HFFc6 (cell line): Measurements from ENCODE around the gene CRTC1. TPM values are rescaled to one million over a fixed set of nuclear protein-coding genes. Genes with fewer than 3 reads are reported as not detected.

Source experiments
- DNase-seq: peaks from one replicate; pipeline ENCODE4 v3.0.0-alpha.2; 2018
- H3K27ac Mint-ChIP-seq: 2 replicates; pipeline ENCODE4 v1.8.0; 2020; ENCODE audit warnings: mild to moderate bottlenecking, mixed read lengths
- H3K27me3 Mint-ChIP-seq: 2 replicates; pipeline ENCODE4 v1.8.0; 2021; ENCODE audit warnings: mild to moderate bottlenecking, moderate library complexity, mixed read lengths; ENCODE audit not compliant: insufficient read depth
- H3K36me3 Mint-ChIP-seq: 2 replicates; pipeline ENCODE4 v1.8.0; 2021; ENCODE audit warnings: low read depth, mixed read lengths
- H3K4me1 Mint-ChIP-seq: 2 replicates; pipeline ENCODE4 v1.8.0; 2020; ENCODE audit warnings: low read depth, mixed read lengths
- H3K4me3 Mint-ChIP-seq: 2 replicates; pipeline ENCODE4 v1.8.0; 2020; ENCODE audit warnings: mild to moderate bottlenecking, moderate library complexity, mixed read lengths
- H3K9me3 Mint-ChIP-seq: 2 replicates; pipeline ENCODE4 v1.8.0; 2020; ENCODE audit warnings: mild to moderate bottlenecking, mixed read lengths
- total RNA-seq, 6 experiments: library from RNA; stranded (reverse); fragmentation: NEBNext Ultra II Directional; extraction: Animal tissue kit (Norgen Biotek cat#: 25700); gene quantifications; 2 replicates in 1 of 6; 3 replicates in 5 of 6; pipeline ENCODE4 v1.2.3, GENCODE V29; 2021
- TF ChIP-seq, protein P1 (sequence below): fragments of 200-600 bp; sonication (generic); IDR thresholded peaks from 2 replicates; pipeline ENCODE4 v1.5.0; 2021; ENCODE audit warnings: antibody characterized with exemption, mild to moderate bottlenecking

CRTC1 gene
- total RNA-seq, 6 experiments from 2014 or later = 11.8 to 14.5 (median 13.4) TPM

DNA sequence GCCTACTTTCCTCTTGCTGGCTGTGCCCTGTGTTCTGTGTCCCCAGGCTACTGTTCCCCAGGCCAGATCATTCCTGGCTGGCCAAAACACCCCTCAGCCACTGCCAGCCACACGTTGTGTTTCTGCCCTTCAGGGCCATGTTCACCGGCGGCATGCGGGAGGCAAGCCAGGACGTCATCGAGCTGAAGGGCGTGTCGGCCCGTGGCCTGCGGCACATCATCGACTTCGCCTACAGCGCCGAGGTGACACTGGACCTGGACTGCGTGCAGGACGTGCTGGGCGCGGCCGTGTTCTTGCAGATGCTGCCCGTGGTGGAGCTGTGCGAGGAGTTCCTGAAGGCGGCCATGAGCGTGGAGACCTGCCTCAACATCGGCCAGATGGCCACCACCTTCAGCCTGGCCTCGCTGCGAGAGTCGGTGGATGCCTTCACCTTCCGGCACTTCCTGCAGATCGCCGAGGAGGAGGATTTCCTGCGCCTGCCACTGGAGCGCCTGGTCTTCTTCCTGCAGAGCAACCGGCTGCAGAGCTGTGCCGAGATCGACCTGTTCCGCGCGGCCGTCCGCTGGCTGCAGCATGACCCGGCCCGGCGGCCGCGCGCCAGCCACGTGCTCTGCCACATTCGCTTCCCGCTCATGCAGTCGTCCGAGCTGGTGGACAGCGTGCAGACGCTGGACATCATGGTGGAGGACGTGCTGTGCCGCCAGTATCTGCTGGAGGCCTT, 15.8 kb upstream of the CRTC1 start:
- peaks cover 15% of the 10 kb centered on the region for H3K4me1 Mint-ChIP-seq
- DNase-seq = no peak
- H3K9me3 Mint-ChIP-seq = no peaks in the 10 kb centered on the region
- H3K27ac Mint-ChIP-seq = no peak overlapping the region
- no peak overlapping the region for H3K4me3 Mint-ChIP-seq
- H3K36me3 Mint-ChIP-seq = peaks cover 10% of the 10 kb centered on the region; the same call in 1 of the 2 replicates
- H3K27me3 Mint-ChIP-seq = peaks cover 5% of the 10 kb centered on the region
- TF ChIP-seq, protein P1, sequence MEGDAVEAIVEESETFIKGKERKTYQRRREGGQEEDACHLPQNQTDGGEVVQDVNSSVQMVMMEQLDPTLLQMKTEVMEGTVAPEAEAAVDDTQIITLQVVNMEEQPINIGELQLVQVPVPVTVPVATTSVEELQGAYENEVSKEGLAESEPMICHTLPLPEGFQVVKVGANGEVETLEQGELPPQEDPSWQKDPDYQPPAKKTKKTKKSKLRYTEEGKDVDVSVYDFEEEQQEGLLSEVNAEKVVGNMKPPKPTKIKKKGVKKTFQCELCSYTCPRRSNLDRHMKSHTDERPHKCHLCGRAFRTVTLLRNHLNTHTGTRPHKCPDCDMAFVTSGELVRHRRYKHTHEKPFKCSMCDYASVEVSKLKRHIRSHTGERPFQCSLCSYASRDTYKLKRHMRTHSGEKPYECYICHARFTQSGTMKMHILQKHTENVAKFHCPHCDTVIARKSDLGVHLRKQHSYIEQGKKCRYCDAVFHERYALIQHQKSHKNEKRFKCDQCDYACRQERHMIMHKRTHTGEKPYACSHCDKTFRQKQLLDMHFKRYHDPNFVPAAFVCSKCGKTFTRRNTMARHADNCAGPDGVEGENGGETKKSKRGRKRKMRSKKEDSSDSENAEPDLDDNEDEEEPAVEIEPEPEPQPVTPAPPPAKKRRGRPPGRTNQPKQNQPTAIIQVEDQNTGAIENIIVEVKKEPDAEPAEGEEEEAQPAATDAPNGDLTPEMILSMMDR = no peak

GRCh38 chr19:18668252-18668631, 15.2 kb upstream of the CRTC1 start:
- TF ChIP-seq, protein P1 = no peak
- Mint-ChIP-seq H3K4me3 (no peak overlapping the region), H3K36me3 (peaks cover 10% of the 10 kb centered on the region; the same call in 1 of the 2 replicates), H3K27me3 (peaks cover 5% of the 10 kb centered on the region), H3K9me3 (no peaks in the 10 kb centered on the region), H3K27ac (no peak overlapping the region), H3K4me1 (peaks cover 13% of the 10 kb centered on the region)
- no peak for DNase-seq

DNA sequence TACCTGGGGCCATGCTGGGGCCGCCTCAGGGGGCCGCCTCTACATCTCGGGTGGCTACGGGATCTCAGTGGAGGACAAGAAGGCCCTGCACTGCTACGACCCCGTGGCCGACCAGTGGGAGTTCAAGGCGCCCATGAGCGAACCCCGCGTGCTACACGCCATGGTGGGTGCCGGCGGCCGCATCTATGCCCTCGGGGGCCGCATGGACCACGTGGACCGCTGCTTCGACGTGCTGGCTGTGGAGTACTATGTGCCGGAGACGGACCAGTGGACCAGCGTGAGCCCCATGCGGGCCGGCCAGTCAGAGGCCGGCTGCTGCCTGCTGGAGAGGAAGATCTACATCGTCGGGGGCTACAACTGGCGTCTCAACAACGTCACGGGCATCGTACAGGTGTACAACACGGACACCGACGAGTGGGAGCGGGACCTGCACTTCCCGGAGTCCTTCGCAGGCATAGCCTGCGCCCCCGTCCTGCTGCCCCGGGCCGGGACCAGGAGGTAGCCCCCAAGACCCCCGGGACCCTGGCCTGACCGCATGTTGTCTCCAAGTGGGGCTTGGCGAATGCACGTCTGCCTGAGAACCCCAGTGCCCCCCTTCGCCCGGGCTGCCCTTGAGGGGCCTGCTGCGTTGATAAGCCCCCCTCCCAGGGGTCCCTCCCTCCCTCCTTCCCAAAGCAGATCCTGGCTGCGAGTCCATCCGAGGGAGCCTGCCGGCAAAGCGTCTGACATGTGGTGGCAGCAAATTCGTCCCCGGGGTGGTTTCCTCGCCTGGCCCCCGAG, 14.5 kb upstream of the CRTC1 start:
- Mint-ChIP-seq H3K27ac (no peak overlapping the region), H3K4me1 (peaks cover 9% of the 10 kb centered on the region; the same call in 1 of the 2 replicates), H3K27me3 (peaks cover 5% of the 10 kb centered on the region), H3K36me3 (peaks cover 10% of the 10 kb centered on the region; the same call in 1 of the 2 replicates), H3K9me3 (no peaks in the 10 kb centered on the region), H3K4me3 (no peak overlapping the region)
- TF ChIP-seq, protein P1 = no peak
- no peak for DNase-seq

- H3K27me3 Mint-ChIP-seq = peaks cover 5% of the 10 kb centered on the region
- H3K9me3 Mint-ChIP-seq = no peaks in the 10 kb centered on the region
- H3K36me3 Mint-ChIP-seq = peaks cover 10% of the 10 kb centered on the region; the same call in 1 of the 2 replicates
- H3K4me1 Mint-ChIP-seq = peaks cover 9% of the 10 kb centered on the region; the same call in 1 of the 2 replicates
- H3K27ac Mint-ChIP-seq = no peak overlapping the region
- no peak for DNase-seq
- H3K4me3 Mint-ChIP-seq = no peak overlapping the region
- TF ChIP-seq, protein P1 = no peak
These were observed 14.0 kb upstream of the CRTC1 start for GRCh38 chr19:18669524-18669817.

- no peaks in the 10 kb centered on the region for H3K9me3 Mint-ChIP-seq
- H3K36me3 Mint-ChIP-seq = peaks cover 10% of the 10 kb centered on the region; the same call in 1 of the 2 replicates
- TF ChIP-seq, protein P1 = no peak
- peaks cover 5% of the 10 kb centered on the region for H3K27me3 Mint-ChIP-seq
- H3K4me3 Mint-ChIP-seq = no peak overlapping the region
- no peak for DNase-seq
- no peak overlapping the region; the same call in 1 of the 2 replicates for H3K27ac Mint-ChIP-seq
- peaks cover 9% of the 10 kb centered on the region; the same call in 1 of the 2 replicates for H3K4me1 Mint-ChIP-seq
These were observed 13.6 kb upstream of the CRTC1 start for GRCh38 chr19:18669883-18670282.
